ENCODE measurements around the gene RNF213.

- TF ChIP-seq, protein P1, sequence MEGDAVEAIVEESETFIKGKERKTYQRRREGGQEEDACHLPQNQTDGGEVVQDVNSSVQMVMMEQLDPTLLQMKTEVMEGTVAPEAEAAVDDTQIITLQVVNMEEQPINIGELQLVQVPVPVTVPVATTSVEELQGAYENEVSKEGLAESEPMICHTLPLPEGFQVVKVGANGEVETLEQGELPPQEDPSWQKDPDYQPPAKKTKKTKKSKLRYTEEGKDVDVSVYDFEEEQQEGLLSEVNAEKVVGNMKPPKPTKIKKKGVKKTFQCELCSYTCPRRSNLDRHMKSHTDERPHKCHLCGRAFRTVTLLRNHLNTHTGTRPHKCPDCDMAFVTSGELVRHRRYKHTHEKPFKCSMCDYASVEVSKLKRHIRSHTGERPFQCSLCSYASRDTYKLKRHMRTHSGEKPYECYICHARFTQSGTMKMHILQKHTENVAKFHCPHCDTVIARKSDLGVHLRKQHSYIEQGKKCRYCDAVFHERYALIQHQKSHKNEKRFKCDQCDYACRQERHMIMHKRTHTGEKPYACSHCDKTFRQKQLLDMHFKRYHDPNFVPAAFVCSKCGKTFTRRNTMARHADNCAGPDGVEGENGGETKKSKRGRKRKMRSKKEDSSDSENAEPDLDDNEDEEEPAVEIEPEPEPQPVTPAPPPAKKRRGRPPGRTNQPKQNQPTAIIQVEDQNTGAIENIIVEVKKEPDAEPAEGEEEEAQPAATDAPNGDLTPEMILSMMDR (IDR thresholded peaks at IDR 0.05; ENCODE audit: insufficient read depth, low read depth, low read length): no peak
- no peak for TF ChIP-seq EZH2 (IDR thresholded peaks at IDR 0.05; ENCODE audit: insufficient read depth, low read length)
Observed at GRCh38 chr17:80442323-80442659, 181.6 kb downstream of the RNF213 start.
